NAMALWA (cell line): Measurements from ENCODE around the gene CNTNAP3.
"Not testable (repeated sequence)": the region's sequence is repeated elsewhere in the genome, so short reads cannot be mapped to it uniquely, and the experiment has no call there.

Source experiments
- DNase-seq: peaks from one replicate; pipeline ENCODE4 v3.0.0-alpha.2; 2015; ENCODE audit warnings: low spot score

The CNTNAP3 gene

GRCh38 chr9:39067683-39068082 is 220.3 kb downstream of the CNTNAP3 start:
- DNase-seq, result not testable (repeated sequence)

- not testable (repeated sequence) for DNase-seq
Observed at GRCh38 chr9:39062966-39063365, 225.0 kb downstream of the CNTNAP3 start.

- DNase-seq, result not testable (repeated sequence)
Observed at GRCh38 chr9:39054453-39054852, 233.5 kb downstream of the CNTNAP3 start.

- not testable (repeated sequence) for DNase-seq
Observed at GRCh38 chr9:39046833-39047232, 241.1 kb downstream of the CNTNAP3 start.

GRCh38 chr9:39042352-39042803 is 245.6 kb downstream of the CNTNAP3 start:
- DNase-seq, result not testable (repeated sequence)

GRCh38 chr9:39041774-39042173 is 246.2 kb downstream of the CNTNAP3 start:
- not testable (repeated sequence) for DNase-seq

GRCh38 chr9:39039148-39039547 is 248.8 kb downstream of the CNTNAP3 start:
- not testable (repeated sequence) for DNase-seq

GRCh38 chr9:39038221-39038620 is 249.7 kb downstream of the CNTNAP3 start:
- DNase-seq, result not testable (repeated sequence)

GRCh38 chr9:39033849-39034248 is 254.1 kb downstream of the CNTNAP3 start:
- DNase-seq, result not testable (repeated sequence)

GRCh38 chr9:39030204-39031019 is 257.6 kb downstream of the CNTNAP3 start:
- DNase-seq, result not testable (repeated sequence)

GRCh38 chr9:39028855-39029254 is 259.1 kb downstream of the CNTNAP3 start:
- DNase-seq, result not testable (repeated sequence)

GRCh38 chr9:39028168-39028567 is 259.8 kb downstream of the CNTNAP3 start:
- DNase-seq, result not testable (repeated sequence)

GRCh38 chr9:39025911-39026588 is 261.9 kb downstream of the CNTNAP3 start:
- not testable (repeated sequence) for DNase-seq
